B cell (primary cell): ENCODE results near the gene RAB30. TPM values are rescaled to one million over a fixed set of nuclear protein-coding genes. Genes with fewer than 3 reads are reported as not detected.
A peak's percentile ranks its signal among the peaks of the same experiment; 100 is the strongest.
"Not testable (repeated sequence)": the region's sequence is repeated elsewhere in the genome, so short reads cannot be mapped to it uniquely, and the experiment has no call there.

Experiments used
- ATAC-seq: fragments of 200-7000 bp; cut with Tn5 transposase; one replicate; pipeline ENCODE4 v1.10.0; 2021; ENCODE audit warnings: low read depth, mild to moderate bottlenecking, moderate number of reproducible peaks, moderate library complexity
- CTCF ChIA-PET: fragments of 350-600 bp; sonication (Branson Sonifier 250); formaldehyde crosslinking; loops from one replicate; lab custom pipeline; 2021; ENCODE audit warnings: antibody characterized with exemption, inconsistent platforms; lab: Charles Lee
- POLR2A ChIA-PET: fragments of 350-600 bp; sonication (Branson Sonifier 250); formaldehyde crosslinking; loops from one replicate; lab custom pipeline; 2021; ENCODE audit warnings: antibody characterized with exemption; lab: Charles Lee
- DNase-seq: peaks from one replicate; pipeline ENCODE4 v3.0.0; 2013
- H2AFZ ChIP-seq: 2 replicates; pipeline ENCODE4 v1.6.1; 2012; ENCODE audit warnings: mild to moderate bottlenecking, low read depth, low read length; ENCODE audit not compliant: insufficient read depth, poor library complexity, severe bottlenecking
- H3K27ac ChIP-seq, 2 donors: 1 replicate in 1 of 2; 2 replicates in 1 of 2; pipeline ENCODE4 v1.5.1; 2012 to 2013; ENCODE audit warnings: low read length in 2 of 2, mild to moderate bottlenecking in 2 of 2, moderate library complexity in 1 of 2
- H3K27me3 ChIP-seq, 4 experiments: fragments of 200-600 bp in 1 of 4; sonication (generic) in 1 of 4; replicated peaks in 1 of 4; 1 replicate in 2 of 4; 2 replicates in 2 of 4; pipeline versions ENCODE4 v1.6.1 to v1.7.0; 2013 to 2016; ENCODE audit warnings: low read length in 3 of 4, mild to moderate bottlenecking in 2 of 4, mixed read lengths in 1 of 4, moderate library complexity in 1 of 4; ENCODE audit not compliant: insufficient read depth in 4 of 4, control insufficient read depth in 3 of 4; ENCODE audit errors: control extremely low read depth in 1 of 4
- H3K36me3 ChIP-seq, 2 experiments: replicated peaks in 1 of 2; 1 replicate in 1 of 2; 2 replicates in 1 of 2; pipeline versions ENCODE4 v1.6.1 to v1.7.1; 2013; ENCODE audit warnings: low read length in 1 of 2; ENCODE audit not compliant: insufficient read depth in 2 of 2, control insufficient read depth in 1 of 2; ENCODE audit errors: control extremely low read depth in 1 of 2, extremely low read depth in 1 of 2
- H3K4me1 ChIP-seq, 2 donors: fragments of 200-600 bp in 1 of 2; sonication (generic) in 1 of 2; 1 replicate in 1 of 2; 2 replicates in 1 of 2; pipeline versions ENCODE4 v1.5.1 to v1.6.1; 2013 to 2017; ENCODE audit warnings: low read length in 2 of 2; ENCODE audit not compliant: control insufficient read depth in 2 of 2, insufficient read depth in 2 of 2
- H3K4me2 ChIP-seq: replicated peaks from 2 replicates; pipeline ENCODE3; 2012; ENCODE audit warnings: mild to moderate bottlenecking, low read depth, low read length; ENCODE audit not compliant: poor library complexity, severe bottlenecking
- H3K4me3 ChIP-seq, 5 experiments: fragments of 200-600 bp in 1 of 5; sonication (generic) in 1 of 5; 1 replicate in 3 of 5; 2 replicates in 2 of 5; pipeline versions ENCODE4 v1.5.1 to v1.7.0; 2011 to 2016; ENCODE audit warnings: low read length in 4 of 5, mild to moderate bottlenecking in 4 of 5, low read depth in 2 of 5, control low read depth in 1 of 5, moderate library complexity in 1 of 5; ENCODE audit not compliant: insufficient read depth in 1 of 5; ENCODE audit errors: control extremely low read depth in 1 of 5, extremely low read depth in 1 of 5
- H3K79me2 ChIP-seq: fragments of 200-600 bp; sonication (generic); one replicate; pipeline ENCODE4 v1.6.0; 2016; ENCODE audit warnings: low read length; ENCODE audit not compliant: control insufficient read depth, insufficient read depth
- H3K9ac ChIP-seq: fragments of 200-600 bp; sonication (generic); 2 replicates; pipeline ENCODE4 v1.6.1; 2017; ENCODE audit warnings: mild to moderate bottlenecking, low read length, moderate library complexity
- H3K9me3 ChIP-seq, 3 donors: one replicate each; pipeline versions ENCODE4 v1.6.1 to v1.7.1; 2013; ENCODE audit warnings: low read length in 2 of 3; ENCODE audit not compliant: control insufficient read depth in 2 of 3, insufficient read depth in 1 of 3; ENCODE audit errors: control extremely low read depth in 1 of 3
- H4K20me1 ChIP-seq: 2 replicates; pipeline ENCODE4 v1.6.0; 2012; ENCODE audit warnings: mild to moderate bottlenecking, low read length; ENCODE audit not compliant: insufficient read depth, control insufficient read depth, poor library complexity, severe bottlenecking
- H3K27ac Mint-ChIP-seq: one replicate; pipeline ENCODE4 v1.8.0; 2021; ENCODE audit warnings: mixed read lengths
- H3K27me3 Mint-ChIP-seq: one replicate; pipeline ENCODE4 v1.8.0; 2021; ENCODE audit warnings: mixed read lengths
- H3K4me1 Mint-ChIP-seq: one replicate; pipeline ENCODE4 v1.8.0; 2021; ENCODE audit warnings: mixed read lengths
- H3K4me3 Mint-ChIP-seq: one replicate; pipeline ENCODE4 v1.8.0; 2021; ENCODE audit warnings: mixed read lengths
- H3K9me3 Mint-ChIP-seq: one replicate; pipeline ENCODE4 v1.8.0; 2022; ENCODE audit warnings: mixed read lengths; ENCODE audit not compliant: insufficient read depth
- CTCF ChIP-seq: fragments of 200-600 bp; IDR thresholded peaks from one replicate; pipeline ENCODE4 v1.8.0; 2022; ENCODE audit warnings: antibody characterized with exemption, mild to moderate bottlenecking
- EZH2 ChIP-seq: IDR thresholded peaks from 2 replicates; pipeline ENCODE4 v1.6.1; 2012; ENCODE audit warnings: borderline replicate concordance, low read depth, mild to moderate bottlenecking, moderate library complexity, low read length; ENCODE audit not compliant: insufficient read depth, poor library complexity, severe bottlenecking
- WGBS: methylation state at CpG from one replicate; pipeline ENCODE4 v1.1.5; 2013; ENCODE audit warnings: missing lambda C conversion rate; ENCODE audit not compliant: insufficient coverage; 5-methylcytosine and 5-hydroxymethylcytosine counted together
- intact Hi-C: fragments of 100-400 bp; cut with micrococcal nuclease; formaldehyde crosslinking; loops from one replicate; pipeline ENCODE4 v1.10.0; 2022
- polyA plus RNA-seq: library from polyadenylated mRNA; depleted of rRNA; stranded (reverse); fragments of >200 nt; gene quantifications from 2 replicates; pipeline ENCODE4 v1.2.3, GENCODE V29; 2012
- total RNA-seq, 2 donors: library from RNA; stranded (reverse); fragments of 120-200 nt in 1 of 2; gene quantifications; 1 replicate in 1 of 2; 2 replicates in 1 of 2; pipeline versions ENCODE4 v1.2.3 to v1.2.4, GENCODE V29; 2013 to 2022

The RAB30 gene
- total and polyA plus RNA-seq, 2 donors (not counting 1 experiment from before 2014, with no cell fraction given) = 26.6 to 214 TPM

GRCh38 chr11:82950502-82950901 lies 121.2 kb downstream of the RAB30 start:
- peaks cover 12% of the 10 kb centered on the region for H3K9me3 Mint-ChIP-seq
- CTCF ChIA-PET, H3K4me1 ChIP-seq, H3K27ac Mint-ChIP-seq, H4K20me1 ChIP-seq, ATAC-seq, H2AFZ ChIP-seq, H3K36me3 ChIP-seq, POLR2A ChIA-PET, H3K4me2 ChIP-seq, H3K9ac ChIP-seq, H3K79me2 ChIP-seq, H3K27me3 Mint-ChIP-seq, H3K27me3 ChIP-seq, intact Hi-C loops, H3K4me3 ChIP-seq, H3K4me3 Mint-ChIP-seq, H3K27ac ChIP-seq, H3K9me3 ChIP-seq, DNase-seq: not testable (repeated sequence)
- peaks cover 27% of the 10 kb centered on the region for H3K4me1 Mint-ChIP-seq
- no CpG with 5 or more reads among the region's 2 CpGs for WGBS

GRCh38 chr11:82949352-82949751 lies 122.3 kb downstream of the RAB30 start:
- Histone ChIP-seq H2AFZ (no peak overlapping the region), H3K4me3 (no peak overlapping the region), H3K27me3 (no peaks in the 10 kb centered on the region), H3K27ac (no peak overlapping the region), H3K4me1 (no peaks in the 10 kb centered on the region), H3K79me2 (no peaks in the 10 kb centered on the region), H3K9me3 (no peaks in the 10 kb centered on the region), H3K9ac (no peak overlapping the region), H4K20me1 (no peaks in the 10 kb centered on the region), H3K4me2 (no peak overlapping the region), H3K36me3 (no peaks in the 10 kb centered on the region)
- Mint-ChIP-seq H3K4me3 (no peak overlapping the region), H3K9me3 (peaks cover 6% of the 10 kb centered on the region), H3K4me1 (peaks cover 19% of the 10 kb centered on the region), H3K27me3 (no peaks in the 10 kb centered on the region), H3K27ac (peak overlapping the region; percentile 56)
- CTCF ChIA-PET = no interaction called here
- ATAC-seq (no peak), DNase-seq (no peak)
- TF ChIP-seq EZH2 (no peak), CTCF (no peak)
- intact Hi-C loops = no loop called here
- POLR2A ChIA-PET = no interaction called here
